IPS DF 19.7 (cell line): ENCODE results near the gene SLC7A11.
"Not testable (repeated sequence)": the region's sequence is repeated elsewhere in the genome, so short reads cannot be mapped to it uniquely, and the experiment has no call there.

Experiments
- DNase-seq: peaks from one replicate; pipeline ENCODE4 v3.0.0-alpha.2; 2013; ENCODE audit warnings: low read depth, low spot score

Gene SLC7A11

GRCh38 chr4:138210576-138210975, 31.6 kb downstream of the SLC7A11 start:
- not testable (repeated sequence) for DNase-seq

- DNase-seq: no peak
Measured at GRCh38 chr4:138209094-138209493, 33.1 kb downstream of the SLC7A11 start.

GRCh38 chr4:138205531-138206233, 36.5 kb downstream of the SLC7A11 start:
- DNase-seq: no peak

- DNase-seq: no peak
Measured at GRCh38 chr4:138204507-138204906, 37.6 kb downstream of the SLC7A11 start.

GRCh38 chr4:138202686-138203085, 39.5 kb downstream of the SLC7A11 start:
- no peak for DNase-seq

- DNase-seq: no peak
Measured at GRCh38 chr4:138200236-138200590, 41.9 kb downstream of the SLC7A11 start.

- DNase-seq: no peak
Measured at GRCh38 chr4:138199568-138200235, 42.4 kb downstream of the SLC7A11 start.

- DNase-seq: no peak
Measured at GRCh38 chr4:138196153-138196552, 46.0 kb downstream of the SLC7A11 start.

- DNase-seq: no peak
Measured at GRCh38 chr4:138193963-138194362, 48.2 kb downstream of the SLC7A11 start.

- DNase-seq: no peak
Measured at GRCh38 chr4:138192113-138192512, 50.0 kb downstream of the SLC7A11 start.

GRCh38 chr4:138190452-138190858, 51.7 kb downstream of the SLC7A11 start:
- no peak for DNase-seq

GRCh38 chr4:138189206-138189605, 52.9 kb downstream of the SLC7A11 start:
- no peak for DNase-seq

- no peak for DNase-seq
Measured at GRCh38 chr4:138188406-138189084, 53.6 kb downstream of the SLC7A11 start.

- no peak for DNase-seq
Measured at GRCh38 chr4:138185859-138186645, 56.1 kb downstream of the SLC7A11 start.

GRCh38 chr4:138184886-138185285, 57.3 kb downstream of the SLC7A11 start:
- DNase-seq: no peak

- no peak for DNase-seq
Measured at GRCh38 chr4:138182838-138183426, 59.2 kb downstream of the SLC7A11 start.

GRCh38 chr4:138181287-138181686, 60.9 kb downstream of the SLC7A11 start:
- DNase-seq: no peak

- DNase-seq: no peak
Measured at GRCh38 chr4:138178566-138178965, 63.6 kb downstream of the SLC7A11 start.

- no peak for DNase-seq
Measured at GRCh38 chr4:138177278-138177968, 64.7 kb downstream of the SLC7A11 start.

GRCh38 chr4:138174981-138175794, 67.0 kb downstream of the SLC7A11 start:
- DNase-seq: no peak
